ENCODE data around the gene AHNAK2.
"Not testable (repeated sequence)": the region's sequence is repeated elsewhere in the genome, so short reads cannot be mapped to it uniquely, and the experiment has no call there.

AHNAK2 gene

DNA sequence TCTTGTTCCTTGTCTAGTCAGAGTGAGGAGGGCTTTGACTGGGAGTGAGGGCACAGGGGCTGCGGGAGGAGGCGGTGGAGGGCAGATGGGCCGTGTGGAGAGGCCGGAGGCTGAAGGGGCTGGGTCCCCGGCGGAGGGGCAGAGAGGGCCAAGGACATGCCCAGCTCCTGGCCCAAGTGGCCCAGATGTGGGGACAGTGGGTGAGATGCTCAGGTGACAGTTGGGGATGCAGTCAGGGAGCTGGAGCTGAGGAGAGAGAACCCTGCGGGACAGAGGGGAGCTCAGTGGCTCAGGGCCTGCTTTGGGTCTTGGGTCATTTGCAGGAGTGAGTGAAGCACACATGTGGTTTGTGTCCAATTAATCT, 80.0 kb downstream of the AHNAK2 start:
- DNase-seq, result no peak

DNA sequence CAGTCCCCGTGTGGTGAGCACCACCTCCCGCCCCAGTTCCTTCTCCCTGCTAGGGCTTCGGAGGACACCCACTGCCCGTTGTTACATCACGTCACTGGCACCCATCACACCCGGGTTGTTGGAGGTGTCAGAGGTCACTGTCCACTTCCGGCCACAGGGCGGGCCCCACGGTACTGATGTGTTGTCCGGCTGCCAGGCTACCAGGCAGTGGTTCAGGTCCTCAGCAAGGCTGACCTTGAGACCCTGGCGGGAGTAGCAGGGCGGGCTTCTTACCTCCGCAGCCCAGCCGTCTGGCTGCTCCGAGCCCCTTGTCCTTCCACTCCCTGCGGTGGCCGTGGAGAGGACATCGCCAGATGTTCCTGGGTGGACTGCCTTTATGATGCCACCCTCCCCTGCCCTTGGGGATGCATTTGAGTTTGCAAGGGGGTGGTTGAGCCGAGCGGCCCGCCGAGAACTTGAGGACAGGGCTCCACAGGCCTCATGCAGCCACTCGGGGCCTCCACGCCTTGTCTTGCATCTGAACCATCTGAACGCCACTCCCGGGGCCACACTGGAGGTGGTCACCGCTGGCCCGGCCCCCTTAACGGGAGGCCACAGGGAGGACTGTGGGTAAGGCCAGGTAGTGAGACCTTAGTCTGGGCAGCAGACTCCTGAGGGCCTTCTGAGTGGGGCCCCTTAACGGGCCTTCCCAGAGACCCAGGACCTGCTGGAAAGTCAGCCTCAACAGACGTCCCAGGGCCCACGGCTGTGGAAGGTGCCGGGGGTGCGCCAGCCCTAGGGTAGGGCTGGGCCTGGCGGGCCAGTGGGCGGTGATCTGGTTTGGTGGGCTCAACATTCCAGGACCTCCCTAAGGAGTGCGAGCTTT, 80.6 kb downstream of the AHNAK2 start:
- DNase-seq, result no peak

DNA sequence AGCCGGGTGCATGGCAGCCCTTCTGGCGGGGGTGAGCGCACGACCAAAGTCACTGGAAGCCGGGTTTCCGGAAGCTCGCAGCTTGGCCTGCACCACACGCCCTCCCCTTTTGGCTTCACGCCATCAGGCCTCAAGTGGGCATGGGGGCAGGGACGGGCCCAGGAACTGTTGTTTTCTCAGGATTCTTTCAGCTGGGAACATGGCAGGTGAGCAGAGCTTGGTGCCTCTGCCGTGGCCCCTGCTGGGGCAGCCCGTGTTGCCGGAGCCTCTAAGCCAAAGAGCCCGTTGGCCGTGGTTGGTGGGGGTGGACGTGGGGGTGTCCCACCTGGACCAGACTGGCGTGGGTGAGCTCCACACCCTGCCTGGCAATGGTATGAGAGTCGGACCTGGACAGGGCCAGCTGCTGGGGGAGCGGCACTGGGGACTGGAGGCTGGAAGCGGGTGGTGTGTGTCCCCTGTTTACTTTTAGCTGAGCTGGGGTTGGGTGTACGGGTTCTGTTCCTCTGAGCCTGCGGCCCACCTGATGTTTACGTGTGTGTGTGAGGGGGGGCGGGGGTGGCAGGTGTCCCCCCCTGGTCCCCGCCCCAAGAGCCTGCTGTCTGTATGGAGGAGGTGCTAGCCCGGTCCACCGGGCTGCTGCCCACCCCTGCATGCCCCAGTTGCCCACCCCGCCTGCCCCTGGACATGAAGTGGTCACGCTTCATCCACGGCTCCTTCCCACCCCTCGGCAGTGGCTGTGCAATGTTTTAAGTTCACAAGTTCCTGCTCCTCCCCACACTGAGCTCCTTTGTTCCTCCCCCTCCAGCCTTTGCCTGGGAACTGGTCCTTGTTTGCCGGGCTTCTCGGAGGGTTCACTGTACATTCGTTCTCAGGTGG, 82.2 kb downstream of the AHNAK2 start:
- DNase-seq, result peak; percentile 35

DNA sequence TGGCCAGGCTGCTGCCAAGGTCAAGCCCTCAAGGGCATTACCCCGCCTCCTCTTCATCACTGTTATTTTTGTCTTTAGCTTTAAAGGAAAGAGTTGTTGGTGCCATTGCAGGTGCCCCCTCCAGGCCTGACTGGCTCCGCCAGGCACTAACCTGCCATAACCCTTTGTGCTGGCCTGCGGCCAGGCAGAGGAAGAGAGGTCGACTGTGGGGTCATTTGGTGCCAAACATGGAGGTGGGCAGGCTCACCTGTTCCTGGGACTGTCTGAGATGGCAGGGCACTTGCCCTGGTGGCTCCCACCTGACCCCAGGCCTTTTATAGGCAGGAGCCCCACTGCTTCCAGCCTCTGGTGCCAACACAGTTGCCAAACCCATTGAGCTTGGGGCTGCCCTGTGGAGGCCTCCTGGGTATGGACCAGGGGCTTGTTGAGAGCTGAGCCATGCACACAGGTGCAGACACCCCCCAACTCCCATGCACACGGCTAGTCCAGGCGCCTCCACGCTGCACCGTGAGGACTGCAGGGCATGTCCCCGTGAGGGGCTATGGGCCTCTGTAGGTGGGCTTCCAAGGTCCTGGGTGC, 82.9 kb downstream of the AHNAK2 start:
- no peak for DNase-seq

DNA sequence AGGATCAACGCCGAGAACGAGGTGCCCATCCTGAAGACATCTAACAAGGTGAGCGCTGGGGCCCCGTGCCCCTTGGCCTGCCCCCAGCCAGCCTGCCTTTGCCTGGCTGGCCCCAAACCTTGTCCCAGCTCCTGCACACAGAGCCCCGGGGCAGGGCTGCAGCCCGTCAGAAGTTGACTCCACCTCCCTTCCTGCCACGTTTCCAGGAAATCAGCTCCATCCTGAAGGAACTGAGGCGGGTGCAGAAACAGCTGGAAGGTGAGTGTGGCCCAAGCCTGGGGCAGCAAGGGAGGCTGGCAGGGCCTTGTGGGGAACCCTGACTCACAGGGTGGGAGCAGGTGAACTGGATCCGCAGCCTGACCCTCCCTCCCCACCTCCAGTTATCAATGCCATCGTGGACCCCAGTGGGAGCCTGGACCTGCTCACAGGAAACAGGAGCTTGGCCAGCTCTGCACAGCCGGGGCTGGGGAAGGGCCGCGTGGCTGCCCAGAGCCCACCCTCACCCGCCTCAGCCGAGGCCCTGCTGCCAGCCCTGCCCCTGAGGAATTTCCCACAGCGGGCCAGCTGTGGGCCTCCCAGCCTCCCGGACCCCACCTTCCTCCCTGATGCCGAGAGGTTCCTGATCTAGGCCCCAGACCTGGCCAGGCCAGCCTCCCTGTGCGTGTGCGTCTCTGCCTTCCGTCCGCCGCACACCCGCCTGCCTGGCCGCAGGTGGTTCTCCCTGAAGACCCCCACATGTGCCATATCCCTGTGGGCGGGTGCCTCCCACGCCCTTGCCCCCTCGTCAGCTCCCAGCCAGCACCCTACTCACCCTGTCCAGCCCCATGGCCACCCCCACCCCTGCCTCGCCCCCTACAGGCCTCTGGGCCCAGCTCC, 83.6 kb downstream of the AHNAK2 start:
- DNase-seq, result no peak

DNA sequence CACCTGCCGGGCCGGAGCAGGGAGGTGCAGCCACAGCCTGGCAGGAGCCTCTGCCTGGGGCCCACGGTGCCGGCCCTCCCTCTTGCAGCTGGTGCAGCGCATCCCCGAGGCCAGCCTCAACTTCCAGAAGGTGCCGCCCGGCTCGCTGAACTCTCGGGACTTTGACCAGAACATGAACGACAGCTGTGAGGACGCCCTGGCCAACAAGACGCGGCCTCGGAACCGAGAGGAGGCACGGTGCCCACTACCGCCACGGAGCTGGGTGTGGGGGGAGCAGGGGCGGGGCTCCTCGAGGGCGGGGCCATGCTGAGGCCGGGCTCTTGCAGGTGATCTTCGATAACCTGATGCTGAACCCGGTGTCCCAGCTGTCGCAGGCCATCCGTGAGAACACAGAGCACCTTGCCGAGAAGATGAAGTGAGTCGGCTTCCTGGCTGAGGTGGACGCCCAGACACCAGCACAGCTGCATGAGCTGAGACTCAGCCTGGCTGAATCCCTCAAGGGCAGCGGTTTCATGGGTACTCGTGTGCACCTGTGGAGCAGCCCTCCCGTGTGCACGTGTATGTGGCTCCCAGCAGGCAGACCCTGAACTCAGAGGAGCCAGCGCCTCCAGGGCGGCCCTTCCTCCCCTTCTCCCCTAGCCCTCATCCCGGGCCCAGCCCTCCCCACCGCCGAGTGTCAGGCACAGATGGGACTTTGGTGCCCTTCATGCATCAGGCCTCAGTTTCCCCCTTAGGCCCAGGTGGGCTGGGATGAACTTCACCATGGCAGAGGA, 84.6 kb downstream of the AHNAK2 start:
- DNase-seq, result no peak

DNA sequence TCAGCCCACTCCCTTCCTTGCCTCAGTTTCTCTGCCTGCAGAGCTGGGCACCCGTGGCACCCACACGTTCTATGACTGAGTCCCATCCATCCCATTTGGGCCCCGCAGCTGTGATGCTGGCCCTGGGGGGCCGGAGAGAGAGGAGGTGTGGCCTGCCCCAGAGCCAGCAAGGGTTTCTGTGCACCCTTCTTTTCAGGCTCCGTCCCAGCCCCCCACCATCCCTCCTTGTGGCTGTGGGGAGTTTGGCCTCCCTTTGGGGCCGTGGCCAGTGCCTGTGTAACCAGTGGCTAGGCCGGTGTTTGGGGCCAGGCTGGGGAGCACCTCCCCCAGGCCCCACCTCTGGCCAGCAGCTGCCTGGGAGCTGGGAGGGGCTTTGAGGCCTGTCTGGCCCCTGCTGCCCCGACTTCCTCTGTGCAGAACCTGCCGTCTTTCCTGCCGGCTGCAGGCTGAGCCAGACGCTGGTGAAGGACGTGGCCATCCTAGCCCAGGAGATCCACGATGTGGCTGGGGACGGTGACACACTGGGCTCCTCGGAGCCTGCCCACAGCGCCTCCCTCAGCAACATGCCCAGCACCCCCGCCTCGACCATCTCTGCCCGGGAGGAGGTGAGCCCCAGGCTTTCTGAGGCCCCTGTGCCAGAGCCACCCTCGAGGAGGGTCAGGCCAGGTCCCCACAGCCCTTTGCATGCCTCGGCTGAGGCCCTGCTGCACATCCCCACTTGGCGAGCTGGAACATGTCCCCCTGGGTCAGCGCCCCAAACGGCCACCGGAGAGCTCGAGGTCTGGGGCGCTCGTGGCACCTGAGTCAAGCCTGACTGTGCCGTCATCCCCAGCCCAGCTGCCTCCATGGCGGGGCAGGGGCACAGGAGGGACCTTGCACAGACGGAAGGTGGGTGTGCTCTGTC, 85.4 kb downstream of the AHNAK2 start:
- no peak for DNase-seq

DNA sequence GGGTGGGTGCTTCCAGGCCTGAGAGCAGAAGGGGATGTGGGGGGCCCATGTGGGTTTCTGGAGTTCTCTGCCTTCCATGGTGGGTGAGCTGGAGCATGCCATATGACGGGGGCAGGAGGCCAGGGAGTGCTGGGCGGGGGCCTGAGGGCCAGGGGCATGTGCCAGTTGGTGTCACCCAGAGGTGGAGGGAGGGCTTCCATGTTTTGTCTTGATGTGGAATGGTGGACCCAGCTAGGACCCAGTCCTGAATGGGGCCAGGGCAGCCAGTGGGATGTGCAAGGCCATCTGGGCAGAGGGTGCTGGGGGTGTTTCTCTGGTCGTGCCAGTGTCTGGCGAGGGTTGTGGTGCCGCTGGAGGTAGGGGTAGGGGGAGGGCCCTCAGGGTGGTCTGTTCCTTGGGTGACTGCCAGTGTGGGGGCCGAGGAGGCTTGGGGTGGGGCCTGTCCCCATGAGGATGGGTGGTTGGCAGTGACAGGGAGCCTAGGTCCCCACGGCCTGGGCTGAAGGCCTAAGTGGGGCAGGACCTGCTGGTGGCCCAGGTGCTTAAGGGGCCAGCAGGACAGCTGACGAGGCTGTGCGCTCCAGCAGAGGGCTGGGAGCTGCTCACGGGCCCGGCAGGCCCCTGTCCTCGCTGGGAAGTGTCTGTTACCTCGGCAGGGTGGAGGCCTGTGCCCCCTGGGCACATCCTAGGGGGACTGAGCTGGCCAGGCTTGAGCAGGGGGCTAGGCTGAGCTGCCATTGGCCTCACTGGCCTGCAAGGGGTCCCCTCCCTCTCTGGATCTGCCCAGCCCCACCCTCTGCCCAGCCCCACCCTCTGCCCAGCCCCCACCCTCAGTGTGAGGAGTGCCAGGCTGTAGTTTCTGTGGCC, 86.3 kb downstream of the AHNAK2 start:
- no peak for DNase-seq

DNA sequence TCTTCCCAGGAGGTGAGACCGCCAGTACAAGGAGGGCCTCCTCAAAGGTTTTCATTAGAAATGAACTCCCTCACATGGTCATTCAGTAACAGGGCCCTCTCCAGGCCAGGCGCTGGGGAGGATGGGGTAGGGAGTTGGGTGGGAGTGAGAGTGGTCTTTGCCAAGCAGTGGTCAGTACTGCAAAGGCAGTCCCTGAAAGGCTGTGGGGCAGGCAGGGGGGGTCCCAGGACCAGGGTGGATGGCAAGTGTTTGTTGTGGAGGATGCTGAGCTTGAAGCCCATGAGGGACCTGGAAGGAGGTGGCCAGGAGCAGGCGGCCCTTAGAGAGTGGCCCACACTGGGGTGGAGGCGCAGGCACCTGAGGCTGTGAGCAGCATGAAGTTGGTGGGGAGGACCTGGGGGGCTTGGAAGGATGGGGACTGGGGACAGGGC, 87.0 kb downstream of the AHNAK2 start:
- no peak for DNase-seq

DNA sequence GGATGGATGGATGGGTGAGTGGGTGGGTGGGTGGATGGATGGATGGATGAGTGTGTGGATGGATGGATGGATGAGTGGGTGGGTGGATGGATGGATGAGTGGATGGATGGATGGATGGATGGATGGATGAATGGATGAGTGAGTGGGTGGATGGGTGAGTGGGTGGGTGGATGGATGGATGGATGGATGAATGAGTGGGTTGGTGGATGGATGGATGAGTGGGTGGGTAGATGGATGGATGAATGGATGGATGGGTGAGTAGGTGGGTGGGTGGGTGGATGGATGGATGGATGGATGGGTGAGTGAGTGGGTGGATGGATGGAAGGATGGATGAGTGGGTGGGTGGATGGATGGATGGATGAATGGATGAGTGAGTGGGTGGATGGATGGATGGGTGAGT, 87.9 kb downstream of the AHNAK2 start:
- not testable (repeated sequence) for DNase-seq

DNA sequence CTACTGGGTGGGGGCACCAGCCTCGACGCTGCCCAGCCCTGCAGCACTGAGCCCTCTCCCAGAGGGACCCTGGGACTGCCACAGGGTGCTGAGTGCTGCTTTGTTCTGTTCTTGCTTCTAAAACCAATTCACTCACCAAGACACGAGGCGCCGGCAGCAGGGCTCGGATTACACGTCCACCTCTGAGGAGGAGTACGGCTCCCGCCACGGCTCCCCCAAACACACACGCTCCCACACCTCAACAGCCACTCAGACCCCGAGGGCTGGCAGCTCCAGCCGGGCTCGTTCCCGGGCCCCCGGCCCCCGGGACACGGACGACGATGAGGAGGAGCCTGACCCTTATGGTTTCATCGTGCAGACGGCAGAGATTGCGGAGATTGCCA, 88.8 kb downstream of the AHNAK2 start:
- no peak for DNase-seq

DNA sequence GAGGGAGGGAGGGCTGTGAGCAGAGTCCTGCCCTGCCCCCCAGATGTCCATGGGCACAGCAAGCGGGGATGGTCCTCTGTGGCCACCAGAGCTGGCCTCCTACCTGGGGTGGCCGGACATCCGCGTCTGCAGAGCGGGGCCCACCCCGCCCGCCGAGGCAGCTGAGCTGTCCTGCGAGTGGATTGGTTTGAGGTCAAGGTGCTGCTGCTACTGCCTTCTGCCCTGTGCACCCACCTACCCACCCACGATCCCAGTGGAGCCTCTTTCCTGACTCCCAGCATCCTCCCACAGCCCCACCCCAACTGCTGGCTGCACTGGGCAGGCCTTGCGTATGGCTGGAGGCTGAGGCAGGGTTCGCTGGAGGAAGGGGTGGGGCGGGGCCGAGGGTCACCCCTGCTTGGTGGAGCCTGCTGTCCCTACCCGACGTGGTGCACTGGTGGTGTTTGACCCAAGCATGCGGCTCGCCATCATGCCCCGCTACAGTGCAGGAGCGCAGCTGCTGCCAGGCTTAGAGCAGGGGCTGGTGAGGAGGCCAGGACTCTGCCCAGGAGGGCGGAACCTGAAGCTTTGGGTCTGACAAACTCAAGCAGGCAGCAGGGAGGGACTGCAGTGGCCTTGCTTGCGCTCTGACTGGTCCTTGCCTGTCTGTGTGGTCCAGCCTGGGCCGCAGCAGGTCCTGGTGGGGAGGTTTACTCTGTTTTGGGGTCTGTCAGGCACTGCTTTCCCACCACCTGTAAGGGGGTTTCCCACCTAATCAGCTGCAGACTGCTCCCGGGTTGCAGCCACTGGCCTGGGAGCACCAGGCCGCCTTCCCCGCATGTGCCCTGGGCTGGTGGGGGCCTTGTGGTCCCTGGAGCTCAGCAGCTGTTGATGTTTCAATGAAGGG, 89.4 kb downstream of the AHNAK2 start:
- DNase-seq, result no peak

DNA sequence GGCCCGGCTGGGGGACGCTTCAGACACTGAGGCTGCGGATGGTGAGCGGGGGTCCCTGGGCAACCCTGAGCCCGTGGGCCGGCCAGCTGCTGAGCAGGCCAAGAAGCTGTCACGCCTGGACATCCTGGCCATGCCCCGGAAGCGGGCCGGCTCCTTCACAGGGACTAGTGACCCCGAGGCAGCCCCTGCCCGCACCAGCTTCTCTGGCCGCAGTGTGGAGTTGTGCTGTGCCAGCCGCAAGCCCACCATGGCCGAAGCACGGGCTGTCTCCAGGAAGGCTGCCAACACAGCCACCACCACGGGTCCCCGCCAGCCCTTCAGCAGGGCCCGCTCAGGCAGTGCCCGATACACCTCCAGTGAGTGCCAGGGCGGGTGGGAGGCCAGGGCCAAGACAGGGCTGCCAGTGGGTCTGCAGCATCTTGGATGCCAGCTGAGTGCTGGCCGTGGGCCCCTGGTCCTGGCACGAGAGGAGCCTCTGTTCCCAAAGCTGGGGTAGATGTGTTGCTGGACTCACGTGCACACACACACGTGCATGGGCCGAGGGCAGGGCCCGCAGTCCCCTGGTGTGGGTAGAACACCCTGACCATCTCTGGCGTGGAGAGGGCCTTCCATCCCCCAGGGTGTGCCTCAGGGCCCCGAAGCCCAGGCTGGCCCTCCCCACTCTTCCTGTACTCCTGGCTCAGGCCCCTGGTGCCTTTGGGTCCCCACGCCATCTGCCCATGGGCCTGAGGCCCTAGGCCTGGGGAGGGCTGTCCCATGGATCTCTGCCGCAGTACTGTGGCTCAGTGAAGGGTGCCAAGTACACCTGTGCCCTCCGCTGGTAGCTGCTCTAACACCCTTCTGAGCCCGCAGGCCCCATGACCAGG, 90.3 kb downstream of the AHNAK2 start:
- DNase-seq, result no peak

Measured in right kidney (tissue), 1 donor.